Fibroblast of skin of left quadriceps (primary cell): ENCODE measurements around the gene EXOC3.
"Not testable (repeated sequence)": the region's sequence is repeated elsewhere in the genome, so short reads cannot be mapped to it uniquely, and the experiment has no call there.

Experiments used
- DNase-seq, 2 experiments: peaks; one replicate each; pipeline ENCODE4 v3.0.0-alpha.2; 2013; ENCODE audit warnings: low read depth in 2 of 2

EXOC3 gene

DNA sequence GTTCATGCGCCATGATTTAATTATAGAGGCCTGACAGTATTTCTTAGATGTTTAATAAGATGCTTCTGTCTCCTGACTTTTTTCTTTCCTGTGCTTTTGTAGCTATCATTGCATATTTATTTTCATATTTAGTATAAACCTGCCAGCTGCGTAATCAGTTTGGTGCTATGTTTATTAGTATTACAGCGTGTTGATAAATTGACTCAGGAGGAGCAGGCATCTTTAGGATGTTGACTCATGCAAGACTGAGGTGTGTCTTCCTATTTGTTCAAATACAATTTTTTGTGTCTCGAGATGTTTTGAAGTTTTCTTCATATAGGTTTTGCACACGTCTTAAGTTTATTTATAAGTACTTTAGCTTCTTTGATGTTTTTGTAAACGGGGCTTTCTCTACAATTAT is 35.9 kb upstream of the EXOC3 start:
- DNase-seq, result no peak

DNA sequence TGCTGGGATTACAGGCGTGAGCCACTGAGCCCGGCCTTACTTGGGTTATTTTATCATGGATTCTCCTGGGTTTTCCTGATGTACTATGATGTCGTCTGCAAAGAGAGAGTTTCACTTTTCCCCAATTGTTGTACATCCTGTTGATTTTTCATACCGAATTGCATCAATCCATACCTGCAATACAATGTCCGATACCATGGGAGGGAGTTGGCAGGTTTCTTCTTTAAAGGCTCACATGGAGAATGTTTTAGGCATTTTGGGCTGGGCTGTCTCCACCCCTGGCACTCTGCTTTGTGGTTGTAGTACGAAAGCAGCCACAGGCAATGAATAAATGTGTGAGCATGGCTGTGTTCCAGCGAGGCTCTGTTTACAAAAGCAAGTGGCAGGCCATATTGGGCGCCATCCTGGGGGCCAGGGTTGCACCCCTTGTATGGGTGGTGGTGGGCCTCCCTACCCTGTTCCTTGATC is 35.1 kb upstream of the EXOC3 start:
- no peak for DNase-seq

DNA sequence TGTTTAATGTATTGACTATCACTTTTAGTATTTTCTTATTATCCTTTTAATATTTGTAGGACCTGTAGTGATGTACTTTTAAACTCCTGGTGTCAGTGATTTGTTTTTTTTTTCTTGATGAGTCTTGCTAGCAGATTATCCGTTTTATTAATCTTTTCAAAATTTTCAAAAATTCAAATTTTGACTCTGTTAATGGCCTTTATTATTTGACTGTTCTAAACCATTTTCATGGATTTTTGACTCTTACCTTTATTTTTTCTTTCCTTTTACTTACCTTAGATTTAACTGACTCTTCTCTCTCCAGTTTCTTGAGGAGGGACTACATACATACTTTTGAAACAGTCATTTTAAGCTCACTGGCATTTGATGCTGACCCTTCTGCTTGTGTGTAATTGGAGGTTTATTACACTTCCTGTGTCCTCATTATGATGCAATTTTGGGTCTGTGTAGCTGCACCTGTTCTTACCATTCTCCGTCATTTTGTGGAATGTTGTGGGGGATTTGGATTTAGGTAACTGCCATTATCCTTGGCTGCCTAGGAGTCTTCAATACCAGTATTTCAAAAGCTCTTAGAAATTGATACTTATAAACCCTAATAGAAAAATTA is 32.0 kb upstream of the EXOC3 start:
- DNase-seq, result no peak

DNA sequence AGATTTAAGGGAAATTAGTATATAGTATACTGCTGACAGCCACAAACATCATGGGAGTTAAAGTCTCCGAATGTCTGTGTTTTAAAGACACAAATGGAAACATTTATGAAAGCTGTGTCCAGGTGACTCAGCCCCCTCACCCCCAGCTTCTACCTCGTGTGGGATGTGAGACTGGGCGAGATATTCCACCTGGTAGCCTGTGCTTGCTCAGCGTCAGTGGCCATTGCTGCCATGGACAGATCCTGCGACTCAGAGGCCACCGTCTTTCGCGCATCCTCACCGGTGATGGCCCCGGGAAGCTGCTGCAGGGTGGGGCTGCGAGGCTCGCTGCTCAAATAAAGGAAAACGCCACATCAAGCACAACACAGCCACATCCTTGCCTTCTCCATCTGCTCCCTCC is 31.2 kb upstream of the EXOC3 start:
- DNase-seq, result no peak

DNA sequence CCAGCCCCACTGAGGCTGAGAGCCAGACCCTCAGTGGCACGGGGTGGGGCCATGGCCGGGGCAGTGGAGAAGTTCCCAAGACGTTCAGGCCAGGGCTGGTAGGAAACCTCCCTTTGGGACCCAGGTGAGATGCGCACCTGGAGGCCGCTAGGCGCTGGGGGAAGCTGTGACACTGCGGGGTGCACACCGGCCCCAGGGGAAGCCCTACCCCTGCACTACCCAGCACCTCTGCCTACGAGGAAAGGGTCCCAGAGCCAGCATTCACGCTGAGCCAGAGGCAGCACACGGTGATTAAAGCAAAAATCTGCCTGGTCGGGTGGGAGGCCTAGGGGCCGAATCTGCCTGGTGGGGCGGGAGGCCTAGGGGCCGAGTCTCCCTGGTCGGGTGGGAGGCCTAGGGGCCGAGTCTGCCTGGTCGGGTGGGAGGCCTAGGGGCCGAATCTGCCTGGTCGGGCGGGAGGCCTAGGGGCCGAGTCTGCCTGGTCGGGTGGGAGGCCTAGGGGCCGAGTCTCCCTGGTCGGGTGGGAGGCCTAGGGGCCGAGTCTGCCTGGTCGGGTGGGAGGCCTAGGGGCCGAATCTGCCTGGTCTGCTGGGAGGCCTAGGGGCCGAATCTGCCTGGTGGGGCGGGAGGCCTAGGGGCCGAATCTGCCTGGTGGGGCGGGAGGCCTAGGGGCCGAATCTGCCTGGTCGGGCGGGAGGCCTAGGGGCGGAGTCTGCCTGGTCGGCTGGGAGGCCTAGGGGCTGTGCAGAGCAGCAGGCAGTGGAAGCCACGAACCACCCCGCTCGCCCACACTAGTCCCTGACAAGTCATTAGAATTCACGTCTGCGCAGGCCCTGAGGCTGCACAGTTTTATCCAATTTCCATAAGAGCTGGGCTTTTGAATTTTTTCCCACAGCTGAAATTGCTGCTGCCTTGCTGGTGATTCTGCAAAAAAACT is 27.7 kb upstream of the EXOC3 start:
- not testable (repeated sequence) for DNase-seq

DNA sequence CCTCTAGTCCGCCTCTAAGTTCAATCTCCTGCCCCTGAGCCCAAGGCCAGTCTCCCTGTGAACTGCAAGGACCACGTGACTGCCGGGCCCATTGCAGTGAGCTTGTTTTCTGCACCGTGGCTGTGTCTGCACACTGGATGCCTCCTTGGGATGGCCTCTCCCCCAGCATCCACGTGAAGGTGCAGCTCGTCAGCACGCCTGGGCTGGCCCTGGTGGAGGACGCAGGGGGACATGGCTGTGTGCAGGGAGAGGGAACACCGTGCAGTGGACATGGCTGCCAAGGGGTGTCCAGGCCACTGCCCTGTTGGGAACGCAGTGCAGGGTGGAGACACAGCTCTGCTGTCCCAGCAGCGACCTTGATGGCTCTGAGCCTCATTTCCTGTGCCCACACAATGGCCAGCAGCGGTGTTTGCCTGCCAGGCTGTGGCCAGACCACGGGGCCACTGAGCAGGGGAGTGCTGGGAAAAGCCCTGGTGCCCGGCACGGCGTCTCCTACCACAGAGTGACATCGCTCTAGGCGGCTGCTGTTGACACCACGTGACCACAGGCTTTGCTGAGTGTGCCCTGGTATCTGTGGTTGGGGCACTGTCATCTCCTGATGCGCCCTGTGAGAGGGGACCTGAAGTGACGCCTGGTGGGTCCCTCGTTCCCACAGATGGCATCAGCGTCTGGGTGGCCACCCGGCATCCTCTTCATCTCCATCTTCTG is 26.9 kb upstream of the EXOC3 start:
- DNase-seq, result no peak

DNA sequence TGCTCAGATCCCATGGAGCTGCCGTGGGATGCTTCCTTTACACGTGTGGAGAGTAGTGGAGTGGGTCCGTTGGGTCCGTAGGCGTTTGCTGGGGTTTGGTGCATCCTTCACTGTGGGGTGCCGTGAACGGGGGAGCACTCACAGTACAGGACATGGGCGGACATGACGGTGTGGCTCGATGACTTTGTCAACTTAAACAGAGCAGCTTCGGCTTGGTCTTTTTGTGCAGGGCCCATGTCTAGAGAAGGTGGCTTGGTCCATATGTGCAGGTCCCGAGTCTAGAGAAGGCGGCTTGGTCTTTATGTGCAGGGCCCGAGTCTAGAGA is 26.4 kb upstream of the EXOC3 start:
- DNase-seq, result no peak

DNA sequence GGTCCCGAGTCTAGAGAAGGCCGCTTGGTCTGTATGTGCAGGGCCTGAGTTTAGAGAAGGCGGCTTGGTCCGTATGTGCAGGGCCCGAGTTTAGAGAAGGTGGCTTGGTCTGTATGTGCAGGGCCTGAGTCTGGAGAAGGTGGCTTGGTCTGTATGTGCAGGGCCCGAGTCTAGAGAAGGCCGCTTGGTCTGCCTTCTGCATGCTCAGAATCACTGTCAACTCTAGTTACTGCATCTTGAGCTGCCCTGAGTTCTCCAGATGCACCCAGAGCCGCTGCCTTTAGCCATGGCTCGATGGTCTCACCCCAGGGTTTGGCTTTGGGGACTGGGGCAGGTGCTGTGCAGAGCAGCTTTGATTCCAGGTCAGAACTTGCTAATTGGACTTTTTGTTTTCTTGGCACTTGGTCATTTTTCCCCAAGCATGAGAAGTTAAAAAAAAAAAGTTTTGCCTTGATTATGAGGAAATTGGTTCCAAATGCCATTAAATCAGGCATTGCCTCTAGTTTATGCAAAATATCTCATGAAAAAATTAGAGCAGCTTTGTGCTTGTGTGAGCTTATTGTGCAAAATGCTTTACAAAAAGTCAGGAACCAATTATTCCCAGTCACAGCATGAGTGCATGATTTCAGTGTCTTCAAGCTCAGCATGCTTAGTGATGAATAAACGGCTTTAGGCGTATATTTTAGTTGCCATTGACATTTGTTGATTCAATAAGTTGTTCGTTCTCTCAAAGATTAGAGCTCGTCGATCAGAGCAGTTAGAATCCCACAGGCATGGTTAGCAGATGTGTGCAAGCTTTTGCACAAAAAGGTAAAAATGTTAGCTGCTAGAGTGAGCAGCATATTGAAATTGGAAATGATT is 25.4 kb upstream of the EXOC3 start:
- DNase-seq, result peak; percentile 34 to 36

DNA sequence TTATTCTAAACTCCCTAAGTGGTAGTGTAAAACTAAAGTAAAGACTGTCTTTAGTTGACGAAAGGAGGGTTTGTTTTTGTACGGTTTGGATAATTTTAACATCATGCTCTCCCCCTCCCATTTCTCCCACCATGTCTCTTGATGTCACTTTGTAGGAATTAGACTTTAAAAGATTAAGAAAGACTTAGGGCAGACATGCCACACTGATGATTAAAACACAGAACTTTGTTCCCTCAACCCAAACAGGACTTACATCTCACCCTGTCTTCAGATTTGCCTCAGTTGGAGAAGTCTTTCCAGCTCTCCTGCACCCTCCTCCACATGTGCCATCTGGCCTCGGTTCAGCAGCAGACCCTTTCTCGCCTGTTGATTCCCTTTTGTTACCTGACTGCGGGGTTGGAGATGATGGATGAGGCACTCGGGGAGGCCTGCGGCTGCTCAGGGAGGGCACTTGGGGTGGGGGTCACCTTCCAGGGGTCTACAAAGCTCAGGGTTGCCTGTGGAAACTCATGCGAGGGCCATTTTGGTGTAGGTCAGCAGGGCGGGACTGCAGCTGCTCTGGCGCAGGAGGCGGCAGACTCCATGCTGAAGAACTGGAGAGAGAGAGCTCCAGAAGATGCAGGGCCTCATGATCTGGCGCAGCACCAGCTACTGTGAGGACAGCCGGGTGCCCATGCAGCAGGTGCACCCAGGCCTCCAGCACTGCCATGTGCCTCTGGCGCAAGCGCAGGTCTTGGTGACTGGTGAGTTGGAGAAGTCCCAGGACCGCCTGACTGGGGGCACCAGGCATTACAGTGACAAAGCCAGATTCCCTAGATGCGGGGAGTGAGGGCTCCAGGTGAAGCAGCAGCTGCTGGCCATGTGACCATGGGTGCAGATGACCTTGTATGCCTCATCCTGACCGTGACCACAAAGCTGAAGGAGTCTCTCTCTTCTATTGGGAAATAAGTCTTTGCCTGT is 24.5 kb upstream of the EXOC3 start:
- DNase-seq, result no peak

DNA sequence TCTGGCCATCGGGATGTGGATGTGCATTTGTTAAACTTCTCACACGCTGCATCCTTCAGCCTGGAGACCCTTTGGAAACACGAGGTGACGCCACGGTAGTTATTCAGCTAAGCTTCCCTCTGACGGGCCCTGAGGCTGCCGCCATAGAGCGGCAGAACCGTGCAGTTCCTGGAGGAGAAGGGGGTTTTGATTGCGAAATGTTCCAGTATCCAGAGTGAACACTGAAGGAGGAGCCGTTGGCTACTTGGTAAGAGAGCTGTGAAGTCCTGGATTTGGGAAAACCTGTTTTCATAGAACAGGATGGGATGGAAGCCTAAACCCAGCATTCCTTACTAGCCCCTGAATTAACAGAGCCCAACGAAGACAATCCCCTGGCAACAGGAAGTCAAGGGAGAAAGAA is 23.0 kb upstream of the EXOC3 start:
- DNase-seq, result no peak

DNA sequence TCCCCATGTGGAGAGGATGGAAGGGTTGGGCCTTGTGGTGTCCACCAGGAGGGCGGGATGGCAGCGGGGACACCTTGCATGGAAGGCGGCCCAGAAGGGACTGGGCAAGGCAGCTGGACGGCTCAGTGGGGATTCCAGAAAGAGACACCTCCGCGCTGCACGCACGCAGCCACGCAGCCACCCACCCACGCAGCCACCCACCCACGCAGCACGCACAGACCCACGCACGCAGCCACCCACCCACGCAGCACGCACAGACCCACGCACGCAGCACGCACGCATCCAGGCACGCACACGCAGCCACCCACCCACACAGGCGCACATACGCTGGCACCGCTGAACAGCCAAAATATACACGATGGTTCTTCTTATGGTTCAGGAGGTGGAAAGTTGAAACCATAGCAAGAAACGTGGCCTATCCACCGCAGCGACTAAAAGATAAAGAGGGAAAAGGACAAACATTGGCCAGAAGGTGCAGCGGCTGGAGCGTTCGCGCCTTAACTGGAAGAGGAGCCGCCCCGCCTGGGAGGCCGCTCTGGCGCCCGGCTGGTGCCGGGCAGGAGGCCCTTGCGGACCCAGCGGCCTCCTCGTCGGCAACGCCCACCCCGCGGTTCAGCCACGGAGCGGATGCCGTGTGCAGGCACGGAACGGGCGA is 22.2 kb upstream of the EXOC3 start:
- no peak for DNase-seq

DNA sequence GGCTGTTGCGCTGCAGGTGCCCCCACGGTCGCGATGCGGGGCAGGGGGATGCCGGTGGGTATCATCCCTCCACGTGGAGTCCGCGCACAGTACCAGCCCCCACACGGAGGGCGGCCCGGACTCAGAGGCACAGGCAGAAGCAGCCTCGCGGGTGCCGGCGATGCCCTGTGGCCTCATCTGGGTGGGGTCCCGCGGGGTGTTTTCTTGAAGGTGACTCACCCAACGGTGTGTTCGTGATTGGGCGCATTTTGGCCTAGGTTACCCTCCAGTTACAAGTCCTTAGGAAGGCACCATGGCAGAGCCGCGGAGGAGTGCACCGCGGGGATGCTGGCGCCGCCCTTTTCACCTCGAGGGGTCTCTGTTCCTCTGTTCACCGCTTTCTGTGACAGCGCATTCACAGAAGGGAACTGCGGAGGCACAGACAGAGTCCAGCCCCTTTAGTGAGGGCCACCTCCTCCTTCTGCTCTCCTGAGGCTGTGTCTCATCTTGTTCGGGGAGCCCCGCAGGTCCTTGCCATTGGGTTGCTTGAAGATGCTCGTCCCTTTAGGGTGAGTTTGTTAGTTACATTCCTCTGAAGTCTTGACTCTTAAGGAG is 21.6 kb upstream of the EXOC3 start:
- DNase-seq, result no peak

DNA sequence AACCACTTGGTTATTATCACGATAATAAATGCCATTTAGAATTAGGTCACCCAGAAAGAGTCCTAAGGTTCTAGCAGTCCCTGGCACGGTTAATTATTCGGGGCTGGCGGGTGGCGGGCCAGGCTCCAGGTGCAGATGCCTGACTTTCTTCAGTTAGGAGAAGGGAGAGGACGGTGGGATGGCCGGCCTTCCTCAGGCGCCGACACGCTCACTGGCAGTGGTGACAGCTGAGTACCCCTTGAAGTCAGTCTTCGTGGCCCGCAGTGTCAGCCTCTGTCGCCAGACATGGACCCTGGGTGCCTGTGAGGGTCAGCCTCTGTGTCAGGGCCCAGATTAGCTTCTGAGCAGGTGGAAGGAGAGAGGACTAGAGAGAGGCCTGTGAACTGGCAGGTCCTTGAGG is 21.1 kb upstream of the EXOC3 start:
- no peak for DNase-seq

DNA sequence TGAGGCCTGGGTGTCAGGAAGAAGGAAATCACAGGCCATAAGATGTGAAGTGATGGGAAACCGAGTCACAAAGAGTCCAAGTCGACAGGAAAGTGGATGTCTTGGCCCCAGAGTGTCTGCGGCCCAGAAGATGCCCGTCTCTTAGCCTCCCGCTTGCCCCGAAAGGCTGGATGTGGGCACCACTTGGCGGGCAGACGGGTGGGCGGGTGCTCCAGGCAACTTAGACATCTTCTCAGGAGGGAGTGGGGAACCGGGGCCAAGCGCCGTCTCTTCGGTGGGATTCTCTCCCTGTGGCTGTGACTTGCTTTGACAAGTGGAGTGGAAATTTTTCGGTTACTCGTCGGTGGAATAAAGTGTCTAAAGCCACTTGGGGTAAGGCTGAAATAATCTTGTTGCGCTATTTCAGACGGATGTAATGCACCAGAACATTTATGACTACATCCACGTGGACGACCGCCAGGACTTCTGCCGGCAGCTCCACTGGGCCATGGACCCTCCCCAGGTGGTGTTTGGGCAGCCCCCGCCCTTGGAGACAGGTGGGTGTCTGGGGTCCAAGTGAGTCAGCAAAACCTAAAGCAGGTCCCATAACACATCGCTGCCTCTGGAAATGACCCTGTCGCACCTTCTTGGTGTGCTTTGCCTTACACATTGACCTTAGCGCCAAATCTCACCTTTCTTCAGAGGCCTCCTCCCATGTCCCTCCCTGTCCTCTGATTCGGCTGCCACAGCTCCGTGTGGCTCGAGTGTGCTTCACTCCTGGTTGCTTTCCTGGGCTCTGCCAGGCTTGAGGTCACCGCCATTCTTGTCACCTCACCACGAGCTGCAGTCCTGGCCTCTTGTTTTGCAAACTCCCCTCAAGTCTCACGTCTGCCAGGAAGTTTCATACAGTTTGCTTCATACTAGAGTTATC is 20.4 kb upstream of the EXOC3 start:
- DNase-seq, result no peak

DNA sequence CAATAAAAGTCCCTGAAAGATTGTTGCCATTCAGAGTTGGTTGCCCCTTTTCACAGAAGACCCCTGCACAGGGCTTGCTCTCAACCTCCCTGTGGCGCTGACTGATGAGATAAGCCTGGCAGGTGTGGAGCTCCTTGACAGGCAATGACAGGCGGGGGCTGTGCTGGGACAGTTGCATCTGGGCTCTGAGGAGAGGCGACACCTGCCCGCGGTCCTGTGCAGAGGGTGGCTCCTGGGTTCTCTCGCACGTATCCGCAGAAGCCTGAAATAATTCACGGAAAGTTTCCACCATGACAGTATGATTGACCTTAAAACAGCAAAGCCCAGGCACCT is 19.8 kb upstream of the EXOC3 start:
- no peak for DNase-seq

DNA sequence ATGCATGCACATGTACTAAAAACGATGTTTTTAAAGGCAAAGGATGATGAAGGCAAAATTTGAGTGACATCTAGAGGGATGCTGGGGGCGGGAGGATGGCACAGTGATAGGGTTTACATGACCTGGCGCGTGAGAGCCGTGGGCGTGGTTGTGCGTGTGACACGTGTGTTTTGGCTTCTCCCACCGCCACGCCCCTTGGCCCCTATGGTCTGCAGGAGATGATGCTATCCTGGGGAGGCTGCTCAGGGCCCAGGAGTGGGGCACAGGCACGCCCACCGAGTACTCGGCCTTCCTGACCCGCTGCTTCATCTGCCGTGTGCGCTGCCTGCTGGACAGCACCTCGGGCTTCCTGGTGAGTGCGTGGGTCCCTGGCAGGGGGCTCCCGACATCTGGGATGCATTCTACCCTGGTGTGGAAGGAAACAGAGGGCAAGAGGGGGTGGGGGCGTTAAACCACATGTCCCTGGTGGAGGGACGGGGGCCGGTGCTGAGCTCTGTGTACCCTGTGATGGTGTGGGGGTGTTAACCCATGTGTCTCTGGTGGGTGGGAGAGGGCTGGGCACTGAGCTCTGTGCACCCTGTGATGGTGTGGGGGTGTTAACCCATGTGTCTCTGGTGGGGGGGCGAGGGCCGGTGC is 19.2 kb upstream of the EXOC3 start:
- no peak for DNase-seq

DNA sequence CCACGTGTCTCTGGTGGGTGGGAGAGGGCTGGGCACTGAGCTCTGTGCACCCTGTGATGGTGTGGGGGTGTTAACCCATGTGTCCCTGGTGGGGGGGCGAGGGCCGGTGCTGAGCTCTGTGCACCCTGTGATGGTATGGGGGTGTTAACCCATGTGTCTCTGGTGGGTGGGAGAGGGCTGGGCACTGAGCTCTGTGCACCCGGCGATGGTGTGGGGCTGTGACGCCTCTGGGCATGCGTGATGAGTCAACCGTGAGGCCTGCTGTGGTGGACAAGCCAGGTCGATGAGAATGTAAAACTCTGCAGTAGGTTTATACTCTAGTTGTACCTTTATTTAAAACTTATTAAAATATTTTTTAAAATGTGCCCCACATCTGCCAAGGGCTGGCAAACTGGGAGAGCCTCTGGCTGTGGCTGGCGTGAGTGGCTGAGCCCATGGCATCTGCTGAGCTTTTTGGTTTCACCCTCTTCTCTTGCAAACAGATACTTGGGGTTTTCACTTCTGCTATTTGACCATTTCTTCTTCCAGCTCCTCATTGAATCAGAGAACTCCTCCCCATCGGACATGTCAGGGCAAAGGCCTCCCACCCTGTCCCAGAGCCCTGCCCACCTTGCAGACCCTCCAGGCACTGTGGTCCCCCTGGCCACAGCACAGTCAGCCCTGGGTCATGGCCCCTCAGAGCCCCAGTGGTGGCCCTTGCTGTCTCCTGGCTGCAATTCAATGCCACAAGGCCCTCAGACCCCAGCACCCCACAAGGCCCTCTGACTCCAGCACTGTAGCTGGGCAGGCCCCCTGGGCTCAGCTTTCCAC is 18.5 kb upstream of the EXOC3 start:
- no peak for DNase-seq
